Measurements from ENCODE around the gene LAD1.

- TF ChIP-seq EZH2 (IDR thresholded peaks at IDR 0.05; ENCODE audit: insufficient read depth, poor library complexity, severe bottlenecking) (no peak), EZH2phosphoT487 (IDR thresholded peaks at IDR 0.05; ENCODE audit: insufficient read depth, low read depth) (no peak)
Observed at GRCh38 chr1:201411292-201411691, 12.2 kb upstream of the LAD1 start.
